H1 (cell line): ENCODE data around the gene OR7A10.

Experiments
- SP1 ChIP-seq: IDR thresholded peaks from 2 replicates; pipeline ENCODE4 v1.6.1; 2011; ENCODE audit warnings: low read depth, low read length
- SP2 ChIP-seq: IDR thresholded peaks from 2 replicates; pipeline ENCODE4 v1.6.1; 2012; ENCODE audit warnings: mild to moderate bottlenecking, low read length, inconsistent platforms
- TF ChIP-seq, protein P1 (sequence below), 3 experiments: IDR thresholded peaks; 1 replicate in 2 of 3; 2 replicates in 1 of 3; pipeline versions ENCODE4 v1.5.1 to v1.6.1; 2011; ENCODE audit warnings: low read length in 3 of 3, mild to moderate bottlenecking in 3 of 3, inconsistent platforms in 2 of 3, low read depth in 1 of 3, moderate library complexity in 1 of 3; ENCODE audit not compliant: insufficient read depth in 1 of 3; ENCODE audit errors: control extremely low read depth in 1 of 3

DNA sequence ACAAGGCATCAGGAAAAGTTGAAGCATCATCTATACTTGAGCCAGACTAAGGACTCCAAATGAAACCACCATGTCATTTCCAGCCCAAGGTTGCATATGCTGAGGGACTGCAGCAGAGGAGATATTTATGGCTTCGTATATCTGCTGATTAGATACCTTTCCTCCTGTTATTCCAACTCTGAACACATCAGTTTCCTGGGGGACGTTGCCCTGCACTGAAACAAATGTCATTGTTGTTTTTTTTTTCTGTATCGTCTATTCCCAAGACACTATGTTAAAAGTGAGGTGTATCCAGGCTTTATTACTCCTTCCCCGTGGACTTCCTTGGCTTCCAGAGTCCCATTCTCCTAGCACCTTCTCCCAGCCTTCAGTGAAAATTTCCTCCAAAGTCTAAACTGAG lies 37.3 kb upstream of the OR7A10 start, which contains the start of gene OR7A17:
- TF ChIP-seq, protein P1, sequence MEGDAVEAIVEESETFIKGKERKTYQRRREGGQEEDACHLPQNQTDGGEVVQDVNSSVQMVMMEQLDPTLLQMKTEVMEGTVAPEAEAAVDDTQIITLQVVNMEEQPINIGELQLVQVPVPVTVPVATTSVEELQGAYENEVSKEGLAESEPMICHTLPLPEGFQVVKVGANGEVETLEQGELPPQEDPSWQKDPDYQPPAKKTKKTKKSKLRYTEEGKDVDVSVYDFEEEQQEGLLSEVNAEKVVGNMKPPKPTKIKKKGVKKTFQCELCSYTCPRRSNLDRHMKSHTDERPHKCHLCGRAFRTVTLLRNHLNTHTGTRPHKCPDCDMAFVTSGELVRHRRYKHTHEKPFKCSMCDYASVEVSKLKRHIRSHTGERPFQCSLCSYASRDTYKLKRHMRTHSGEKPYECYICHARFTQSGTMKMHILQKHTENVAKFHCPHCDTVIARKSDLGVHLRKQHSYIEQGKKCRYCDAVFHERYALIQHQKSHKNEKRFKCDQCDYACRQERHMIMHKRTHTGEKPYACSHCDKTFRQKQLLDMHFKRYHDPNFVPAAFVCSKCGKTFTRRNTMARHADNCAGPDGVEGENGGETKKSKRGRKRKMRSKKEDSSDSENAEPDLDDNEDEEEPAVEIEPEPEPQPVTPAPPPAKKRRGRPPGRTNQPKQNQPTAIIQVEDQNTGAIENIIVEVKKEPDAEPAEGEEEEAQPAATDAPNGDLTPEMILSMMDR (IDR thresholded peaks at IDR 0.05; ENCODE audit: control extremely low read depth in 1 of 3, insufficient read depth in 1 of 3, low read depth in 1 of 3, low read length in 3 of 3) = no peak
- no peak for TF ChIP-seq SP2
- no peak for TF ChIP-seq SP1
